KMS-11 (cell line): Measurements from ENCODE around the gene NIPBL.

Experiments
- H2AFZ ChIP-seq: fragments of 200-600 bp; sonication (generic); 2 replicates; pipeline ENCODE4 v1.6.1; 2016; ENCODE audit warnings: antibody characterized with exemption, mixed run types, low read depth
- H3K27ac ChIP-seq: fragments of 200-600 bp; sonication (generic); 2 replicates; pipeline ENCODE4 v1.6.1; 2016; ENCODE audit warnings: mild to moderate bottlenecking, mixed run types
- H3K27me3 ChIP-seq: fragments of 200-600 bp; sonication (generic); 2 replicates; pipeline ENCODE4 v1.6.1; 2017; ENCODE audit warnings: mild to moderate bottlenecking, low read depth, mixed run types, moderate library complexity; ENCODE audit not compliant: insufficient read depth
- H3K36me3 ChIP-seq: fragments of 200-600 bp; sonication (generic); 2 replicates; pipeline ENCODE4 v1.6.1; 2017; ENCODE audit warnings: mild to moderate bottlenecking, mixed run types; ENCODE audit not compliant: insufficient read depth
- H3K4me1 ChIP-seq: fragments of 200-600 bp; sonication (generic); 2 replicates; pipeline ENCODE4 v1.6.1; 2016; ENCODE audit warnings: mild to moderate bottlenecking, low read depth, mixed run types; ENCODE audit not compliant: poor library complexity, severe bottlenecking
- H3K4me2 ChIP-seq: fragments of 200-600 bp; sonication (generic); 2 replicates; pipeline ENCODE4 v1.7.0; 2016; ENCODE audit warnings: mild to moderate bottlenecking, mixed run types
- H3K4me3 ChIP-seq: fragments of 200-600 bp; sonication (generic); IDR thresholded peaks from 2 replicates; pipeline ENCODE4 v1.6.1; 2017; ENCODE audit warnings: low read depth, low read length, mixed read lengths; ENCODE audit not compliant: insufficient read depth
- H3K79me2 ChIP-seq: fragments of 200-600 bp; sonication (generic); 2 replicates; pipeline ENCODE4 v1.6.1; 2016; ENCODE audit warnings: low read depth, mixed run types; ENCODE audit not compliant: insufficient read depth
- H3K9ac ChIP-seq: fragments of 200-600 bp; sonication (generic); 2 replicates; pipeline ENCODE4 v1.6.1; 2016; ENCODE audit warnings: mild to moderate bottlenecking, mixed run types
- H4K20me1 ChIP-seq: fragments of 200-600 bp; sonication (generic); 2 replicates; pipeline ENCODE4 v1.6.1; 2016; ENCODE audit warnings: mild to moderate bottlenecking, mixed run types; ENCODE audit not compliant: insufficient read depth
- TF ChIP-seq, protein P1 (sequence below): fragments of 200-600 bp; sonication (generic); conservative IDR thresholded peaks from 2 replicates; pipeline ENCODE4 v1.6.1; 2017; ENCODE audit warnings: low read depth, mild to moderate bottlenecking, antibody characterized with exemption, low read length, moderate library complexity, mixed read lengths

NIPBL gene

DNA sequence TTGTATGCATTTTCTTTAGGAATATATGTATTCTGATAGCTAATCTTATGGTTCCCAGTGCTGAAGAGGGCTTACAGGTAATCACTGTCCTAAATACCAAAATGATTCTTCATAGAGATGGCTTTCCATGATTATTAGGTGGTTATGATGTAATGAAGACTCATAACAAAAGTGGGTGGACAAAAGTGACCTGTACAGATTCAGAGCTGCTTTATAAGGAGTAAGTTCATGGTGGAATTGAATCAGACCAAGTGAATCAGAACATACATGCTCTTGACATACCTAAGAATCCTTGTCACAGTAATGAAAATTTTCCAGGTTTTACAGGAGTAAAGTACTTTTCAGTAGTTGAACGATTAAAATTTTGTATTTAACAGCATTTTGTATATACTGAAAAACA is 105.6 kb downstream of the NIPBL start:
- H2AFZ ChIP-seq, result no peak overlapping the region
- H3K36me3 ChIP-seq, result peaks cover 5% of the 10 kb centered on the region; the same call in 1 of the 2 replicates
- peaks cover 7% of the 10 kb centered on the region; the same call in 1 of the 2 replicates for H3K79me2 ChIP-seq
- H3K27me3 ChIP-seq, result no peaks in the 10 kb centered on the region
- H3K9ac ChIP-seq, result no peak overlapping the region
- H3K4me2 ChIP-seq, result no peak overlapping the region
- no peaks in the 10 kb centered on the region for H4K20me1 ChIP-seq
- TF ChIP-seq, protein P1, sequence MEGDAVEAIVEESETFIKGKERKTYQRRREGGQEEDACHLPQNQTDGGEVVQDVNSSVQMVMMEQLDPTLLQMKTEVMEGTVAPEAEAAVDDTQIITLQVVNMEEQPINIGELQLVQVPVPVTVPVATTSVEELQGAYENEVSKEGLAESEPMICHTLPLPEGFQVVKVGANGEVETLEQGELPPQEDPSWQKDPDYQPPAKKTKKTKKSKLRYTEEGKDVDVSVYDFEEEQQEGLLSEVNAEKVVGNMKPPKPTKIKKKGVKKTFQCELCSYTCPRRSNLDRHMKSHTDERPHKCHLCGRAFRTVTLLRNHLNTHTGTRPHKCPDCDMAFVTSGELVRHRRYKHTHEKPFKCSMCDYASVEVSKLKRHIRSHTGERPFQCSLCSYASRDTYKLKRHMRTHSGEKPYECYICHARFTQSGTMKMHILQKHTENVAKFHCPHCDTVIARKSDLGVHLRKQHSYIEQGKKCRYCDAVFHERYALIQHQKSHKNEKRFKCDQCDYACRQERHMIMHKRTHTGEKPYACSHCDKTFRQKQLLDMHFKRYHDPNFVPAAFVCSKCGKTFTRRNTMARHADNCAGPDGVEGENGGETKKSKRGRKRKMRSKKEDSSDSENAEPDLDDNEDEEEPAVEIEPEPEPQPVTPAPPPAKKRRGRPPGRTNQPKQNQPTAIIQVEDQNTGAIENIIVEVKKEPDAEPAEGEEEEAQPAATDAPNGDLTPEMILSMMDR, result no peak
- H3K4me3 ChIP-seq, result no peak overlapping the region
- no peaks in the 10 kb centered on the region for H3K4me1 ChIP-seq
- no peak overlapping the region for H3K27ac ChIP-seq

DNA sequence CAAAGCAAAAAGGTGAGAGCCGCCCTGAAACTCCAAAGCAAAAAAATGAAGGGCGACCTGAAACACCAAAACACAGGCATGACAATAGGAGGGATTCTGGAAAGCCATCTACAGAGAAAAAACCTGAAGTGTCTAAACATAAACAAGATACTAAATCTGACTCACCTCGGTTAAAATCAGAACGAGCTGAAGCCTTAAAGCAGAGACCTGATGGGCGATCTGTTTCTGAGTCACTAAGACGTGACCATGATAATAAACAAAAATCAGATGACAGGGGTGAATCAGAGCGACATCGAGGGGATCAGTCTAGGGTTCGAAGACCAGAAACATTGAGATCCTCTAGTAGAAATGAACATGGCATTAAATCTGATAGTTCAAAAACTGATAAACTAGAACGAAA is 108.8 kb downstream of the NIPBL start:
- Histone ChIP-seq H3K79me2 (no peaks in the 10 kb centered on the region; the same call in 1 of the 2 replicates), H4K20me1 (no peaks in the 10 kb centered on the region), H3K9ac (no peak overlapping the region), H2AFZ (no peak overlapping the region), H3K27me3 (no peaks in the 10 kb centered on the region), H3K4me2 (no peak overlapping the region), H3K4me1 (no peaks in the 10 kb centered on the region), H3K36me3 (peaks cover 5% of the 10 kb centered on the region; the same call in 1 of the 2 replicates), H3K27ac (no peak overlapping the region), H3K4me3 (no peak overlapping the region)
- TF ChIP-seq, protein P1, result no peak

DNA sequence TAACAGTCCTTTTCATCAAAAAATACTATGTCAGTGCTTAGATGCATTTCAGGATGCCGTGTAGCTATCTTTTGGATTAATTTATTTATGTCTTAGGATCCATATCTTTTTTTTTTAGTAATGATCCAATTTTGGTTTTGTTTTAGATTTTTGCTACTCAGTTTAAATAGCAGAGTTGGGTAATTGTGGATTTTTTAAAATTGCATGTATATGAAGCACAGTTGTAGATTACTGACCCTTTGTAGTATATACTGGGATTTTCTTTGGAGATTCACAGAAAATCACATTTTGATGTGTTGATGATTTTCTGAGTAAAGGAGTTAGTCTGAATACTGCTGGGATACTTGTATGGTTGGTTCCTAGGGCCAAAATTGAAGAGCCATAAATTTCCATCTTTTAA is 111.8 kb downstream of the NIPBL start:
- Histone ChIP-seq H3K4me2 (no peak overlapping the region), H3K4me3 (no peak overlapping the region), H3K36me3 (peaks cover 5% of the 10 kb centered on the region; the same call in 1 of the 2 replicates), H4K20me1 (no peaks in the 10 kb centered on the region), H3K27ac (no peak overlapping the region), H3K27me3 (no peaks in the 10 kb centered on the region), H2AFZ (no peak overlapping the region), H3K4me1 (no peaks in the 10 kb centered on the region), H3K79me2 (no peaks in the 10 kb centered on the region), H3K9ac (no peak overlapping the region)
- TF ChIP-seq, protein P1, result no peak

DNA sequence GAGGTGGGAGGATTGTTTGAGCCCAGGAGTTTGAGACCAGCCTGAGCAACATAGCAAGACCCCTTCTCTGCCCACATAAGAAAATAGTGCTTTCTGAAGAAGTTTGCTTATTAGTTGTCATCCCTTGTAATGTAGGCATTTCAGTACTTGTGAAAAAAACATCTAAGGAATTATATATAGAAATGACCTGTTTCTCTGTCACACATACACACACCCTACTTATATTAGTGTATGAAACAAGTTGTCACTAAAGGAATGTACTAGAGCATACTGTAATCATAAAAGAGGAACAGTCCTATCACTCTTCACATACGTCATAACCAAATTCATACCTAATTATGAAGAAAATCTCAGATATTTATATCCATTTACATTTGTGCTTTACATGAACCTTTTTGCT is 122.0 kb downstream of the NIPBL start:
- H3K9ac ChIP-seq, result no peak overlapping the region
- H3K4me1 ChIP-seq, result no peaks in the 10 kb centered on the region
- no peak overlapping the region for H3K4me3 ChIP-seq
- no peaks in the 10 kb centered on the region for H3K27me3 ChIP-seq
- H3K27ac ChIP-seq, result no peak overlapping the region
- TF ChIP-seq, protein P1, result no peak
- no peak overlapping the region for H3K4me2 ChIP-seq
- H3K79me2 ChIP-seq, result no peaks in the 10 kb centered on the region
- H4K20me1 ChIP-seq, result no peaks in the 10 kb centered on the region
- no peaks in the 10 kb centered on the region for H3K36me3 ChIP-seq
- H2AFZ ChIP-seq, result no peak overlapping the region
